Right lobe of liver (tissue), 6 donors: ENCODE results near the gene SLCO3A1. TPM values are rescaled to one million over a fixed set of nuclear protein-coding genes. Genes with fewer than 3 reads are reported as not detected.

Source experiments
- ATAC-seq, 4 donors: fragments of 200-7000 bp; cut with Tn5 transposase; one replicate each; pipeline ENCODE4 v1.9.1; 2020; ENCODE audit warnings: mild to moderate bottlenecking in 4 of 4, moderate library complexity in 4 of 4
- DNase-seq, 3 donors: peaks; one replicate each; pipeline ENCODE4 v3.0.0-alpha.2; 2020
- H3K27ac ChIP-seq, 3 donors: fragments of 200-600 bp; one replicate each; pipeline ENCODE4 v1.8.0; 2022
- H3K27me3 ChIP-seq, 2 donors: fragments of 200-600 bp; one replicate each; pipeline ENCODE4 v1.8.0; 2022
- H3K36me3 ChIP-seq, 4 donors: fragments of 200-600 bp; sonication (generic) in 1 of 4; one replicate each; pipeline versions ENCODE4 v1.5.1 to v1.8.0; 2017 to 2022; ENCODE audit warnings: control low read depth in 1 of 4
- H3K4me1 ChIP-seq, 4 donors: fragments of 200-600 bp; sonication (generic) in 1 of 4; one replicate each; pipeline versions ENCODE4 v1.5.1 to v1.8.0; 2017 to 2022; ENCODE audit warnings: control low read depth in 1 of 4
- H3K4me3 ChIP-seq, 3 donors: fragments of 200-600 bp; one replicate each; pipeline ENCODE4 v1.8.0; 2022
- H3K9me3 ChIP-seq, 4 donors: fragments of 200-600 bp; sonication (generic) in 1 of 4; one replicate each; pipeline versions ENCODE4 v1.5.1 to v1.8.0; 2017 to 2022; ENCODE audit warnings: control low read depth in 1 of 4
- POLR2A ChIP-seq: fragments of 450-650 bp; IDR thresholded peaks from one replicate; pipeline ENCODE4 v1.6.1; 2017; ENCODE audit warnings: antibody characterized with exemption, mild to moderate bottlenecking
- WGBS: methylation state at CpG from one replicate; pipeline ENCODE4 v1.1.6; 2018; ENCODE audit warnings: low coverage, low lambda C conversion rate; ENCODE audit not compliant: insufficient coverage; ENCODE audit errors: missing lambda C conversion rate; 5-methylcytosine and 5-hydroxymethylcytosine counted together
- intact Hi-C, 2 donors: fragments of 100-400 bp; cut with DNase I; formaldehyde crosslinking; loops; one replicate each; pipeline versions ENCODE4 v1.11.2 to v1.14.1; 2022
- total RNA-seq, 6 experiments: library from RNA; depleted of rRNA in 2 of 6; stranded (reverse); fragments of >200 nt in 2 of 6; fragmentation: NEBNext Ultra II Directional in 3 of 6; extraction: Animal tissue kit (Norgen Biotek cat#: 25700) in 3 of 6; gene quantifications; one replicate each; pipeline versions ENCODE4 v1.1.0 to v1.2.4, GENCODE V29; 2016 to 2023
- TF ChIP-seq, protein P1 (sequence below), 4 donors: fragments of 200-600 bp in 3 of 4; fragments of 450-650 bp in 1 of 4; IDR thresholded peaks; one replicate each; pipeline versions ENCODE4 v1.5.1 to v1.8.0; 2016 to 2022; ENCODE audit warnings: antibody characterized with exemption in 4 of 4, mild to moderate bottlenecking in 2 of 4
- donor health status: DM: no; HTN: yes; CAD: no.
- donor health status: DM: no; HTN: no; CAD: no.
- donor health status: DM: no; HTN: no; CAD: no.
- donor health status: DM: no; HTN: yes; CAD: no.
- donor health status: DM: no; HTN: yes; CAD: no.

The SLCO3A1 gene
- total RNA-seq, 6 experiments from 2014 or later: 2.4 to 7.7 (median 3.7) TPM

DNA sequence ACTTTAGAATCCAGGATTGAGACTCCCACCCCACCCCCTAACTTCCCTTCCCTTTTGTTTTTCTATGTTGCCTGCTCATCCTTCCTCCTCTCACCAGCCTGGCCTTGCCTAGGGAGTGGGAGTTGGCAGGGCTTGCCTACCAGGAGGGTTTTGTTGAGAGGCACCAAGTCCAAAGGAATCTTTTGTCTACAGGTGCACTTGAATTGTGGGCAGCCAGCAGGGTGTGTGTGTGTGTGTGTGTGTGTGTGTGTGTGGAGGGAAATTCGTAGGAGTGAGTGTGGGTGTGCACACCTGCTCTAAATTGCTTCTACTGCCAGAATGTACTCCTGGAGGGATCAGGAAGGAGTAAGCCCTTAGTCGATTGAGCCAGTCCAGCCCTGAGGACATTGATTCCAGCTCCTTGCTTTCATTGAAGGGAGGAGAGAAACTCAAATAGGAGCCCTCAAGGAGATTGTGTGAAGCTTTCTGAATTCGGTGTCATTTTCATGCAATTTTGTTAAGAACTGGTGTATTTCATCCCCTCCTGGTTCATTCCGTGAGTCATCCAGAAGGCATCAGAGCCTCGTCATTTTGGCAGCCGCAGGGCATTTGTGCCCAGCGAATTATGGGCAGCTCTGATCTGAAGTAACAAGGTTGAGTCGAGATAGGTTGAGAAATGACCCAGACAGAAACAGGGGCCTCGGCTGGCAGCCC, 112.1 kb downstream of the SLCO3A1 start:
- Histone ChIP-seq H3K27ac (no peak overlapping the region), H3K36me3 (no peaks in the 10 kb centered on the region), H3K9me3 (no peaks in the 10 kb centered on the region), H3K27me3 (no peaks in the 10 kb centered on the region), H3K4me1 (no peaks in the 10 kb centered on the region), H3K4me3 (no peak overlapping the region)
- intact Hi-C loops: no loop called here
- DNase-seq (no peak), ATAC-seq (no peak)
- 68% methylated on average over 8 of the region's 9 CpGs for WGBS
- TF ChIP-seq, protein P1, sequence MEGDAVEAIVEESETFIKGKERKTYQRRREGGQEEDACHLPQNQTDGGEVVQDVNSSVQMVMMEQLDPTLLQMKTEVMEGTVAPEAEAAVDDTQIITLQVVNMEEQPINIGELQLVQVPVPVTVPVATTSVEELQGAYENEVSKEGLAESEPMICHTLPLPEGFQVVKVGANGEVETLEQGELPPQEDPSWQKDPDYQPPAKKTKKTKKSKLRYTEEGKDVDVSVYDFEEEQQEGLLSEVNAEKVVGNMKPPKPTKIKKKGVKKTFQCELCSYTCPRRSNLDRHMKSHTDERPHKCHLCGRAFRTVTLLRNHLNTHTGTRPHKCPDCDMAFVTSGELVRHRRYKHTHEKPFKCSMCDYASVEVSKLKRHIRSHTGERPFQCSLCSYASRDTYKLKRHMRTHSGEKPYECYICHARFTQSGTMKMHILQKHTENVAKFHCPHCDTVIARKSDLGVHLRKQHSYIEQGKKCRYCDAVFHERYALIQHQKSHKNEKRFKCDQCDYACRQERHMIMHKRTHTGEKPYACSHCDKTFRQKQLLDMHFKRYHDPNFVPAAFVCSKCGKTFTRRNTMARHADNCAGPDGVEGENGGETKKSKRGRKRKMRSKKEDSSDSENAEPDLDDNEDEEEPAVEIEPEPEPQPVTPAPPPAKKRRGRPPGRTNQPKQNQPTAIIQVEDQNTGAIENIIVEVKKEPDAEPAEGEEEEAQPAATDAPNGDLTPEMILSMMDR (IDR thresholded peaks at IDR 0.05): no peak
- TF ChIP-seq POLR2A: no peak

DNA sequence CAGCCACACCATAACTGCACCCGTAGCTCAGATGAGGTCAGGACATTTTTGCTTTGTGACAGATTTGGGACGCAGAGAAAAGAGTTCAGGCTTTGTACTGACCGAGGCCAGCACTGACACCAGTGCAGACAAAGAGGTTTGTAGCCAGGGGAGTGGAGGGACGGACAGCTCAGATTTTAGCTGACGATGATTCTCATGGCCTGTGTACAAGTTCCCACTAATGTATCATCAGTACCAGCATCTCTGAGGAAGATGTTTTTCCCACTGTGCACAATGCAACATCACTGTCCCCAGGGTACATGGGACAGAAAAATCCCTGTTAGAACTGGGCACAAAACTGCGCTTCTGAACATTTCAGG, 112.7 kb downstream of the SLCO3A1 start:
- WGBS: 86% methylated on average over 6 of the region's 6 CpGs
- Histone ChIP-seq H3K4me3 (no peak overlapping the region), H3K9me3 (no peaks in the 10 kb centered on the region), H3K27ac (no peak overlapping the region), H3K36me3 (no peaks in the 10 kb centered on the region), H3K4me1 (no peaks in the 10 kb centered on the region), H3K27me3 (no peaks in the 10 kb centered on the region)
- intact Hi-C loops: no loop called here
- ATAC-seq (no peak), DNase-seq (no peak)
- TF ChIP-seq, protein P1 (IDR thresholded peaks at IDR 0.05): no peak

DNA sequence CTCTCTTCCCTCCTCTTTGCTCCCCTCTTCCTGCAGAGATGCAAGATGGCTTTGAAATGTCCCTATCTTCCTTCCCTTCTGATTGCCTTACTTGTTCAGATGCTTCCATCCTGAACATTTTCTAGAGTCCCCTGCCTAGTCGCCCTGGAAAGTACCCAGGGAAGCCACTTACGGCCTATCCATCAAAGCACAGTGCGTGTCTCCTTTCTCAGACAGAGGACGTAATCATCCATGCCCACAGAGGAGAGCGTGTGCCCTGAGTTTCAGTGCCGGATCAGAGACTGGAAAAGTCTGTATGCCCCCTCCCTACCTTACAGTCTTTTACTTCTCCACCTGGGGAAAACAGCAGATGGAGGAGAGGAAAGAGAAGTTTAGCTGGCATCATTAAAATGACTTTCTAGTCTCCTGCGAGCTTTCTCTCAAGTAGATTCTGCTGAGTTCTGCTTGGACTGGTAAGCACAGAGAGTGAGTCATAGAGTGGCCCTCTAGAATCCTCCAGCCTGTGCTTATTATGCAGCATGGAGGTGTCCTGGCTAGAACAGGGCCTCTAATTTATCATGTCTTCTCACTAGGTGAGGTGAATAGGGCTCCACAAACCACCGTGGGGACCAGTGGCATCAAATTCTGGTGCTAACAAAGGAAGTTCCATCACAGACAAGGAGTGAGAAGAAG, 114.6 kb downstream of the SLCO3A1 start:
- H3K27me3 ChIP-seq: no peaks in the 10 kb centered on the region
- no peak for DNase-seq
- no peaks in the 10 kb centered on the region for H3K4me1 ChIP-seq
- 78% methylated on average over 8 of the region's 8 CpGs for WGBS
- H3K9me3 ChIP-seq: no peaks in the 10 kb centered on the region
- H3K36me3 ChIP-seq: no peaks in the 10 kb centered on the region
- intact Hi-C loops: no loop called here
- no peak overlapping the region for H3K27ac ChIP-seq
- TF ChIP-seq POLR2A: no peak
- TF ChIP-seq, protein P1 (IDR thresholded peaks at IDR 0.05): no peak
- peak in 1 of 4 donors; percentile 19 for ATAC-seq
- H3K4me3 ChIP-seq: no peak overlapping the region

DNA sequence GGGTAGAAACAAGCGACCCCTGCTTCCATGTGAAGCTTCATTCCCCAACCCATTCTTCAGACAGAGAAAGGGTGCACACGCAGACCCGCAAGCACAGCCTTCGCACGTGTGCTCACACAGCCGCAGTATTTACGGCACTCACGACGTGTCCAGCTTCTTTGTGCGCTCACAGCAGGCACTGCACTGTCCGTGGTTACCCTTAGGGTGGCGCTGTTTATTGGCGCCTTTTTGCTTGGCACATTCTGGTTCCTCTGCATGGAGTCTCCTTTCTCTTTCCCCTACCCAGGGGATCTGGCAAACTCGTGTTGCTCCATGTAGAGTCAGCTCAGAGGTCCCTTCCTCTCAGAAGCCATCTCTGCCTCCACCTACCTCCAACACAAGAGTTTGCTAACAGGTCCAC, 115.1 kb downstream of the SLCO3A1 start:
- WGBS: 80% methylated on average over 1 of the region's 14 CpGs

More for the DNA sequence above, 115.1 kb downstream of the SLCO3A1 start:
- Histone ChIP-seq H3K4me3 (no peak overlapping the region), H3K27ac (no peak overlapping the region), H3K4me1 (no peaks in the 10 kb centered on the region), H3K36me3 (no peaks in the 10 kb centered on the region), H3K9me3 (no peaks in the 10 kb centered on the region), H3K27me3 (no peaks in the 10 kb centered on the region)
- ATAC-seq: no peak
- no peak for DNase-seq
- TF ChIP-seq POLR2A: no peak
- TF ChIP-seq, protein P1 (IDR thresholded peaks at IDR 0.05): no peak
- intact Hi-C loops: no loop called here
